C1 segment of cervical spinal cord (tissue), 14 donors: ENCODE data around the gene FNDC3A.
"Not testable (repeated sequence)": the region's sequence is repeated elsewhere in the genome, so short reads cannot be mapped to it uniquely, and the experiment has no call there.

ENCODE experiments used
- DNase-seq, 14 donors: peaks; one replicate each; lab custom pipeline; 2025; lab: John Stamatoyannopoulos, UW

The FNDC3A gene

DNA sequence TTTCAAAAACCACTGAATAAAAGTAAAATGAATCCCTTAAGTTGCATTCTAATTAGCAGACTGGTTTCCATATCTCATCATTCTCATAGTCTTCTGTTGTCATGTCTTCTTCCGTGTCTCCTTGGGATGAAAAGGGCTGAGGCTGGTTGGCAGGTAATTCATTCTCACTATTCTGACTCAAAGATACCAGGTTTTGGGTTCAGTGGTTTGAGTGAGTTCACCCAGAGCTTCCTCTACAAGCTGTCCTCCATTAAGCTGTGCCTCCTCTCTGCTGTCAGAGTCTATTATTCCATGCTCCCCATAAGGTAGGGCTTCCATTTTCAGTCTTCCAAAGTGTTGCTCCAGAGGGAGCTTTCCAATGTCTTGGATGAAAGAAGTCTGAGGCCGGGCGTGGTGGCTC is 68.3 kb downstream of the FNDC3A start:
- DNase-seq = no peak

DNA sequence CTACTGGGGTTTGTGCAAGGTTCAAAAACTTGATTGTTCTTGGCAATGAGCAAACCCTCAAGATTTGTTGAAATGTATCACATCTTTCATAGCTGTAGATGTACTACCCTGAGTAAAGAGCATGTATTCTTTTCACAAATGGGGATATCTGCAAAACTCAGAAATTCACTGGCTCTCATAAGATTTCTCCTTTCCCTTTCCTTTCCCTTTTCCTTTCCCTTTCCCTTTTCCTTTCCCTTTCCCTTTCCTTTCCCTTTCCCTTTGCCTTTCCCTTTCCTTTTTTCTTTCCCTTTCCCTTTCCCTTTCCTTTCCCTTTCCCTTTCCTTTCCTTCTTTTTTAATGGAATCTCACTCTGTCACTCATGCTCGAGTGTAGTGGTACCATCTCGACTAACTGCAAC is 69.1 kb downstream of the FNDC3A start:
- no peak for DNase-seq

GRCh38 chr13:49046002-49046401 is 70.3 kb downstream of the FNDC3A start:
- DNase-seq = no peak

DNA sequence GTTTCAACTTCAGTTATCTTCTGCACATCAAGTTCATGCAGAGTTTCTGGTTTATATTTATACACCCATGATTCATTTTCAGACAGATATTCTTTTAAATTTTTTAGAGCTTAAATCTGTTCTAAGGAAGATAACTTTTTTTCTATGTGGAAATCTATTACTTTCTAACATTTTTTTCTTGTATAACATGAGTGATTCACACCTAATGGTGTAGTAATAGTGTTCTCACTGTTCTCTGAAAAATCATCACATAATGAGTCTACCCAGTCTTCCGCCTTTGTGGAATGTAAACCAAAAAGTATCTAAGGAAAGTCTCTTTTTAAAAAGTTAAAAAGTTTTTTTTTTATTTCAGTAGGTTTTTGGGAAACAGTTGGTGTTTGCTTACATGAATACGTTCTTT is 70.8 kb downstream of the FNDC3A start:
- no peak for DNase-seq

DNA sequence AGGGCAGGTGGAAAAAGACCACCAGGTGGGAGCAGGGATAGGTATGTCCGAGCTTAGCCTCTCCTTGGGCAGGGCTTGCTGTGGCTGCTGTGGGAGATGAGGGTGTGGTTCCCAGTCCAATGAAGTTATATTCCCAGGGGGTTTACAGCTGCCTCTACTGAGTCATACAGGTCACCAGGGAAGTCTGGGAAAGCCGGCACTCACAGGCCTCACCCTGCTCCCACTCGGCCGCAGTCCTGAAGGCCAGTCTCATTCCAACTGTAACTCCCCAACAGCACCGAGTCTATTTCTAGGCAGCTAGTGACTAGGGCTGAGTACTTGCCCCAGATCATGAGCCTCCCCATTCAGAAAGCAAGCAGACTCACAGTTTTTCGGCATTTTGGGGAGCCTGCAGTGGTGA is 77.1 kb downstream of the FNDC3A start:
- DNase-seq = no peak

- DNase-seq = no peak
Observed at GRCh38 chr13:49053215-49053614, 77.5 kb downstream of the FNDC3A start.

DNA sequence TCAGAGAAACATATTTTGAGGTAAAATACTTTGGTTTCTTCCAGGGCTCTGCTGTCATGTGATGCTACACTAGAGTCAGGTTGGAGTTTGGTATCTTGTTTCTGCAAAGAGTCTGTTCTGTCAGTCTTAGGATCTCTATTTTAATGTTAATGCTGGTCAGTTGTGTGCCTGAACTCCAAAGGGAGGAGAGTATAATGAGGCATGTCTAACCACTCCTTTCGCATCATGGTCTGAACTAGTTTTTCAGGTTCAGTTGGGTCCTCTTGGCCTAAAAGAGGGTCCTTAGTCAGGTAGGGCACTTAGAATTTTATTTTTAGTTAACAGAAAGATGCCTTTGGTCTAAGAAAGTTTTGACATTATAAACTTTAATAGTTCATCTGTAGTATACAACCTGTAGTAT is 78.2 kb downstream of the FNDC3A start:
- no peak for DNase-seq

GRCh38 chr13:49055021-49055420 is 79.3 kb downstream of the FNDC3A start:
- DNase-seq = no peak

GRCh38 chr13:49057176-49057575 is 81.5 kb downstream of the FNDC3A start:
- DNase-seq = no peak

- DNase-seq = no peak
Observed at GRCh38 chr13:49058761-49059160, 83.0 kb downstream of the FNDC3A start.

DNA sequence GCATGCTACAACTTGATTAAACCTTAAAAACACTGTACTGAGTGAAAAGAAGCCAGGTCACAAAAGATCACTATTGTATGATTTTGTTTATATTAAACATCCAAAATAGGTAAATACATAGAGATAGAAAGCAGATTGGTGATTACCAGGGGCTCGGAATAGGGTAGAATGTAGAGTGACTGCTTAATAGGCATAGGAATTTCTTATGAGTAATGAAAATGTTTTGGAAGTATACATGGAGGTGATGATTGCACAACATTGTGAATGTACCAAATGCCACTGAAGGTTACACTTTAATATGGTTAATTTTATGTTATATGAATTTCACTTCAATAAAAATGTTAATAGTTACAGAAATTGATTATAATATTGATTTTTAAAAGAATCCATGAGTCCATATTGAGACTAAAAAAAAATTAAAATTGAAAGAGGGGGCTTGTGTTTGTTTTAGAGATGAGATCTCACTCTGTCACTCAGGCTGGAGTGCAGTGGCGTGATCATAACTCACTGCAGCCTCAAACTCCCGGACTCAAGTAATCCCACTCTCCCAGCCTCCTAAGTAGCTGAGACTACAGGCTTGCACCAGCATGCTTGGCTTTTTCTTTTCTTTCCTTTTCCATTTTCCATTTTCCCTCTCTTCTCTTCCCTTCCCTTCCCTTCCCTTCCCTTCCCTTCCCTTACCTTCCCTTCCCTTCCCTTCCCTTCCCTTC is 85.1 kb downstream of the FNDC3A start:
- DNase-seq = no peak

- DNase-seq = not testable (repeated sequence)
Observed at GRCh38 chr13:49061388-49061752, 85.7 kb downstream of the FNDC3A start.

- DNase-seq = no peak
Observed at GRCh38 chr13:49062297-49062896, 86.7 kb downstream of the FNDC3A start.

DNA sequence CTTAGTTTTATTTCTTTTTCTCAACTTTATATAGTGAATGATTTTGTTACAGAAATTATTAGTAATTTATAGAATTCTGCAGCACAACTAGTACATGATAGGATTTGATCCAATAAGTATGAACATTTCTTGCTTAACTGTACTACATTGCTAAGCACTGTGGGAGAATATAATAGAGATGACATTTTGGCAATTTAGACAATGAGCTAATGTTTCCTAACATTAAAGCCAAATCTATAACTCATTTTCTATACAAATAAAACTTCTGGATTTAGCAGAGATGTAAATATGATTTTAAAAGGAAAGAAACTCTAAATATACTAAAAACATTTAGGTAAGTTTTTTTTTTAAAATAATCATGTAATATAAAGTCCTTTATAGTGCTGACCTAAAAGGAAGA is 87.3 kb downstream of the FNDC3A start:
- DNase-seq = no peak

DNA sequence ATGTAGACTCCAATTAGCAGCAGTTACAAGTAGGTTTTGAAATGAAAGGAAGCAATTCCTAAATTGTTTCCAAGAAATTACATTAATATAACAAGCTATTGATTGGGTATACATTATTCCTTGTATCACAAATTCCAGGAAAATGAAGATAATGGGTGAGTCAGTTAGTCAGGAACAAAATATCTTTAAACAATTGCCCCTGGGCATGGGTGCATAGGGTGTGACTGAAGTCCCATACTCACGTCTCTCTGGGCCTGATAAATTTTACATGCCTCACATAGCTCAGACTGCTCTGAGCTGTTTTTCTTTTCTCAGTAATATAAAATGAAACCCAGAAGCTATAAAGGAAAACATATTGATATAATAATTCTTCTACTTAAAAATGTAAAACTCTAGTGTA is 87.8 kb downstream of the FNDC3A start:
- no peak for DNase-seq

DNA sequence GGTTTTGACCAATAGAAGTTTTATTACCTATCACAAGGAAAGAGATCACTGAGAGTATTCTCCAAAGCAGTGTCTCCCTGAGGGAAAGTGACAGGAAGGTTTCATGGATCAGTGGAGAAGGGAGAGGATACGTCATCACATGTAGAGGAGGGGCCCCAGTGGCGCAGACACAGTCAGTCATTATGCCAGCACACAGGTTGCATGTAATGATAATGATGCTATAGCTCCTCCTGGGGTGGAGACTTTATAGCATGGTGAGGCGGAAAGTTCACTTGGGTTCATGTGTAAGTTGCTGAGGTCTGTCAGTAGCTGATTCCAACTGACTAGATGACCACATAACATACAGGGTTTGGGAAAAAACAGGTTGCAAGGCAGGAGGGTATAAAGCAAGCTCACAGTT is 88.8 kb downstream of the FNDC3A start:
- no peak for DNase-seq

DNA sequence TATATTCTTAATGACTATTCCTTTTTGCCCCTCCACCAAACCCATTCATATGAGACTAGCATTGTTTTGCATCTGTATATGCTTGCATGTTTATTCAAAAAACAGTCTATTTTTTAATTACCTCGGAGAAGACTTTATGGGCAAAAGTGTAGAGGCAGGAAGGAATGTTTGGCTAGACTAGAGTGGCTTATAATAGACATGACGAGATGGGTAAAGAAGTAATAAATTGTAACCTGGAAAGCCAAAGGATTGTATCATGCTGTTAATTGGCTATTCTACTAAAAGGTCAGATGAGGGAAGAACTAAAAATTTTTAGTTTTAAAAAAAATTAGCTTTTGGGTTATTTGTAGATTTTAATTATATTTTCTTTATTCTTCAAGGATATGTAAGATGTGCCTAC is 91.1 kb downstream of the FNDC3A start:
- DNase-seq = no peak

DNA sequence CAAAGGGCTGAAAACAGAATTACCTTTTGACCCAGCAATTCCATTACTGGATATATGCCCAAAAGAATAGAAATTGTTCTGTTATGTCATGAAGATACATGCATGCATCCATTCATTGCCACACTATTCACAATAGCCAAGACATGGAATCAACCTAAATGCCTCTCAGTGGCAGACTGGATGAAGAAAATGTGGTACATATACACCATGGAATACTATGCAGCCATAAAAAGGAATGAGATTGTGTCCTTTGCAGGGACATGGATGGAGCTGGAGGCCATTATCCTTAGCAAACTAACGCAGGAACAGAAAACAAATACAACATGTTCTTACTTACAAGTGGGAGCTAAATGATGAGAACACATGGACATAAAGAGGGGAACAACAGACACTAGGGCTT is 92.8 kb downstream of the FNDC3A start:
- not testable (repeated sequence) for DNase-seq

DNA sequence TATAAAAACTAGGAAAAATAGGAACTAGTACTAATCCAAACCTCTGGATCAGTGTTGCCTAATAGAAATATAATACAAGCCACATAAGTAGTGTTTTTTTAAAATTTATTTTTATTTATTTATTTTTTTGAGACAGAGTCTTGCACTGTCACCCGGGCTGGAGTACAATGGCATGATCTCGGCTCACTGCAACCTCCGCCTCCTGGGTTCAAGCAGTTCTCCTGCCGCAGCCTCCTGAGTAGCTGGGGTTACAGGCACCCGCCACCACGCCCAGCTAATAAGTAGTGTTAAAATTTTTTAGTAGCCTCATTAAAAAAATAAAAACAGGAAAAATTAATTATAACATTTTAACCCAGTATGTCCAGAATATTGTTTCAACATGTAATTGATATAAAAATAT is 94.3 kb downstream of the FNDC3A start:
- DNase-seq = not testable (repeated sequence)

- DNase-seq = no peak
Observed at GRCh38 chr13:49071341-49071937, 95.7 kb downstream of the FNDC3A start.

DNA sequence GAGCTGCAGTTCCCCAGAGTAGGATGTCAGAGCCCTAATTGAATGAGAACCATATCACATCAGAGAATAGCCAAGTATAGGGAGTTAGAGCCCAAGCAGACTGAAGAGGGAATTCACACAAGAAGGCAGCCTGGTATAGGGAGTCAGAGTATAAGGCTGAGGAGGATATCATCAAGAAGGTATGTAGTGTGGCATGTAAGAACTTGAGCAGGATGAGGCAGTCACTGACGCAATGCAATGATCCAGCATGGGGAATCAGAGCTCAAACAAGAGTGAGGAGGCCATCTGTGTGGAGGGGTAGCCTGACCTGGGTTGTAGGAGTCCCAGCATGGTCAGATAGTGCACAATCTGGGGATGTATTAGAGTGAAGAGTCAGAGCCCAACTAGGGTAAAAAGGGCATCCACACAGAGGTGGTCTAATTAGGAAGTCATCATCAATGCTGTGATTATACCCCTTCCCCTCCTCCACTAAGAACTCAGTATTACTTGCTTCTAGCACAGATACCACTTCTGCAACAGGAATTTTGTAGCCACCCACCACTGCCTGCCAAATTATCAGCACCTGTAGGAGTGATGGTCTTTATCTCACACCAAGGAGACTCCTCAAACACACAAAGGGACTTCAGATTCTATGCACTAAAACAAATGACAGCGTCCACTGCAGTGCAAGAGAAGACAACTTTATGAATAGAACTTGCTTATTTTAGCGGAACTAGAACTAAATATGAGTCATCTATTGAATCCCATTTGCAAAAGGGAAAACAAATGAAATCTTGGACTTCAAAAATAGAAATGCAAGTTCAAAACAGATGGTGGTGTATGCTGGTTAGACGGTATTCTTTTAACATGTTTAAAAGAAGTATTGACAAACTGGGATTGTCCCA is 107.2 kb downstream of the FNDC3A start:
- no peak for DNase-seq

DNA sequence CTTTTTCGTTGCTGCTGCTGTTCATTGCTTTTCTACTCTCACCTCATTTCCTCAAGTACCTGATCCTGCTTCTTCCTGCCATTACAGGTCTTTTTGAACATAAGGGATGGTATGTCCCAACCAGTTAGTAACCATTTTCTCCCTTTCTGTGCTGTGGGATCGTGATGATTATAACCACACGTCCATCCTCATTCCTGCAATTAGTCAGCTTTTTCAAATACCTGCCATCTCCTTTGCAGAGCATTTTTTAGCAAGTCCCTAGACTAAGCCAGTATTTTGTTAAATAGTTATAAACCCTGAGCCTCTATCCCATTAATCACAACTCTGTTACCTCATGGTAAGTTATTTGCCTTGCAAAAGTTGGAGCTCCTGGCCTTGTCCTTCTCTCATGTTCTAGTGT is 109.2 kb downstream of the FNDC3A start:
- DNase-seq = no peak
